ENCODE results near the gene CA4.
"Not testable (repeated sequence)": the region's sequence is repeated elsewhere in the genome, so short reads cannot be mapped to it uniquely, and the experiment has no call there.

GRCh38 chr17:60100577-60100976 is 49.2 kb upstream of the CA4 start:
- TF ChIP-seq CTCF (IDR thresholded peaks at IDR 0.05; ENCODE audit: low read depth, low read length); POLR2A (IDR thresholded peaks at IDR 0.05; ENCODE audit: extremely low read depth, insufficient read length); MAX (IDR thresholded peaks at IDR 0.05; ENCODE audit: low read depth, low read length): not testable (repeated sequence)

Measured in NB4 (cell line).